ENCODE measurements around the gene RENBP. TPM values are rescaled to one million over a fixed set of nuclear protein-coding genes. Genes with fewer than 3 reads are reported as not detected.

RENBP gene
- polyA plus RNA-seq, 1 experiment = 0.16 TPM

DNA sequence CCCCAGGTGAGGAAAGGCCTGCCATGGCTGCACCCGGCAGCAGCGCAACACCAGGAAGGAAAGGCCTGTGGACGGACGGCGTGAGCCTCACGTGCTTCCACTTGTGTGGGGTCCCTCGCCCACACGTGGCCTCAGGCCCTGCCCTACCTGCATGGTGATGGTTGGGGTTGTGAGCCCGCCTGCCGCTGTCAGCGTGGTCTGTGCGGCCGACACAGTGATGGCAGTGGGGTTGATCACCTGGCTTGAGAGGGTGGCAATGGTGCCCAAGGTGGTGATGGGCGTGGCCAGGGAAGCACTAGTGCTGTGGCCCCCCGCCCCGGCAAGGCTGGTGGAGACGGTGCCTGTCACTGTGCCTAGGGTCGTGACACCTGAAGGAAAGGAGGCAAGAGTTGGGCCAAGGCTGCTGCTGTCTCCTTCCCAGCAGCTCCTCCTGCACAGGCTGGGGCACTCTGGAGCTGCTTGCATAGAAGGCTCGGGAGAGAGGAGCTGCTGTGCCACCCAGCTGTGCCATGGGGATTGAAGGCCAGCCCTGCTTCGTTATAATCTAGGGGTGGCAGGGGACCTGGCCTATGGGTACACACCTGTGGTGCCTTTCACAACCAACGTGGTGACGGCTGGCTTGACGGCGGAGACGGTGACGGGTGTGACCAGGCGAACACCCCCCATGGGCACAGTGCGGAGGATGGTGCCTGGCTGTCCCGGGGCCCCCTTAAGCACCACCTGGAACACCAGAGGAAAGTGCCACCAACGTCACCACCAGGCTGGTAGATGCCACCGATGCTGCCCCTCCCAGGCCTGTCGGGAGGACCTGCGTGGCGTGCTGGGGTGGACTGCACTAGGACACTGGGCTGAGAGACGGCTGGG is 11.8 kb upstream of the RENBP start:
- DNase-seq (ENCODE audit: low read depth, low spot score) = no peak
- H3K4me3 ChIP-seq (ENCODE audit: low read depth, low read length) = no peak overlapping the region
- TF ChIP-seq, protein P1, sequence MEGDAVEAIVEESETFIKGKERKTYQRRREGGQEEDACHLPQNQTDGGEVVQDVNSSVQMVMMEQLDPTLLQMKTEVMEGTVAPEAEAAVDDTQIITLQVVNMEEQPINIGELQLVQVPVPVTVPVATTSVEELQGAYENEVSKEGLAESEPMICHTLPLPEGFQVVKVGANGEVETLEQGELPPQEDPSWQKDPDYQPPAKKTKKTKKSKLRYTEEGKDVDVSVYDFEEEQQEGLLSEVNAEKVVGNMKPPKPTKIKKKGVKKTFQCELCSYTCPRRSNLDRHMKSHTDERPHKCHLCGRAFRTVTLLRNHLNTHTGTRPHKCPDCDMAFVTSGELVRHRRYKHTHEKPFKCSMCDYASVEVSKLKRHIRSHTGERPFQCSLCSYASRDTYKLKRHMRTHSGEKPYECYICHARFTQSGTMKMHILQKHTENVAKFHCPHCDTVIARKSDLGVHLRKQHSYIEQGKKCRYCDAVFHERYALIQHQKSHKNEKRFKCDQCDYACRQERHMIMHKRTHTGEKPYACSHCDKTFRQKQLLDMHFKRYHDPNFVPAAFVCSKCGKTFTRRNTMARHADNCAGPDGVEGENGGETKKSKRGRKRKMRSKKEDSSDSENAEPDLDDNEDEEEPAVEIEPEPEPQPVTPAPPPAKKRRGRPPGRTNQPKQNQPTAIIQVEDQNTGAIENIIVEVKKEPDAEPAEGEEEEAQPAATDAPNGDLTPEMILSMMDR (IDR thresholded peaks at IDR 0.05; ENCODE audit: low read depth, low read length) = no peak
- no peak overlapping the region for H3K27ac ChIP-seq (ENCODE audit: low read depth, low read length)
- no peaks in the 10 kb centered on the region for H3K27me3 ChIP-seq (ENCODE audit: control insufficient read depth, insufficient read depth, low read length)
- ChIA-PET CTCF (no interaction called here), POLR2A (no interaction called here)
- H3K9me3 ChIP-seq (ENCODE audit: control insufficient read depth, insufficient read depth, low read length) = no peaks in the 10 kb centered on the region

DNA sequence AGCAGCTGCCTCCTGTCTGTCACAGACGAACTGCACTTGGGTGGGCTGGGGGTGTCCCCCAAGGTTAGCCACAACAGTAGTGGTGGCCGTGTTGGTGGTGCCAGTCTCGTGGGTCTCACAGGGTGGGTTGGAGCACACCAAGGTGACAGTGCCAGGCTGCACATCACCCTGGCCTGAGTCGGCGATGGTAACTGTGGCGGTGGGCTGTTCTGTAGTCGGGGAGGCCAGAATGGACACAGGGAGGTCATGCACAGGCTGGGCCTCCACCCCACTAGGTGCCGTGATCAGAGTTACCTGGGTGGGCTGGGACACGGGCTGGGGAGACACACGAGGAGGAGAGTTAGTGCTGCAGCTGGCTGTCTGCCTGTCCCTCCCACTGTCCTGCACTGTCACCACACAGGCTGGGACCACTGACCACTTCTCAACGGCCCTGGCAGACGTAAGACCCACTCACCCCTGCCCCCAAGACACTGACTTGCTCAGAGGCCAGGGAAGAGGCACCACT is 10.8 kb upstream of the RENBP start:
- CTCF ChIA-PET = interaction anchor here (0.7 kb wide), 1 partner anchor 1011 kb away, joined by 5 read pairs; no protein-coding TSS in a partner anchor
- no peaks in the 10 kb centered on the region for H3K27me3 ChIP-seq (ENCODE audit: control insufficient read depth, insufficient read depth, low read length)
- TF ChIP-seq, protein P1 (IDR thresholded peaks at IDR 0.05; ENCODE audit: low read depth, low read length) = no peak
- POLR2A ChIA-PET = no interaction called here
- H3K27ac ChIP-seq (ENCODE audit: low read depth, low read length) = no peak overlapping the region
- DNase-seq (ENCODE audit: low read depth, low spot score) = no peak
- H3K4me3 ChIP-seq (ENCODE audit: low read depth, low read length) = no peak overlapping the region
- H3K9me3 ChIP-seq (ENCODE audit: control insufficient read depth, insufficient read depth, low read length) = no peaks in the 10 kb centered on the region

DNA sequence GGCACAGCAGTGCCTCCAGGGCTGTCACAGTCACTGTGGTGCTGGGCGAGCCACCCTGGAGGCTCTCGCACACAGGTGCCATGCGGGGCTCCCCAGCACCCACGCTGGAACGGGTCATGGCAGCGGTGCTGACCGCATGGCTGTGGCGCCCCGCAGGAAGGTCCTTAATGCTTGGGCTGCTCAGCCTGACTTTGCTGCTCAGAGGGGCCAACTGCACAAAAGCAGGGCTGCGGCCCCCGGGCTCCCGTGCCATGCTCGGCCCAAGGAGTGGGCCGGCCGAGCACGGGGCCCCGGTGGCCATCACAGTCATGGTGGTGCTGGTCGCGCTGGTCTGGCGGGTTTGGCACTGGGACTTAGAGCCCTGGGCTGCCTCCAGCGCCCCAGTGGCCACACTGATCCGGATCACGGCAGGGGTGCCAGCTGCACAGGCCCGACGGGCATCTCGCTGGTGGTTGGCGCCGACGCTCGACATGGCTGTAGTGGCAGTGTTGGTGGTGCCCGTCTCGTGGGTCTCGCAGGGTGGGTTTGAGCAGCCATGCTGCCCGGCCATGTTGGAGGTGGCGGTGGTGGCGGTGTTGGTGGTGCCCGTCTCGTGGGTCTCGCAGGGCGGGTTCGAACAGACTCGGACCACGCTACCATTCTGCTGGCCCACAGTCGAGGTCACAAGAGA is 10.2 kb upstream of the RENBP start:
- Histone ChIP-seq H3K4me3 (ENCODE audit: low read depth, low read length) (no peak overlapping the region), H3K27me3 (ENCODE audit: control insufficient read depth, insufficient read depth, low read length) (no peaks in the 10 kb centered on the region), H3K9me3 (ENCODE audit: control insufficient read depth, insufficient read depth, low read length) (no peaks in the 10 kb centered on the region; the same call in 1 of the 2 replicates), H3K27ac (ENCODE audit: low read depth, low read length) (no peak overlapping the region)
- POLR2A ChIA-PET = no interaction called here
- DNase-seq (ENCODE audit: low read depth, low spot score) = no peak
- TF ChIP-seq, protein P1 (IDR thresholded peaks at IDR 0.05; ENCODE audit: low read depth, low read length) = no peak
- CTCF ChIA-PET = interaction anchor here (0.7 kb wide), 1 partner anchor 1010 kb away, joined by 5 read pairs; no protein-coding TSS in a partner anchor

- ChIA-PET CTCF (no interaction called here), POLR2A (no interaction called here)
- no peak overlapping the region for H3K27ac ChIP-seq (ENCODE audit: low read depth, low read length)
- H3K27me3 ChIP-seq (ENCODE audit: control insufficient read depth, insufficient read depth, low read length) = no peaks in the 10 kb centered on the region
- H3K4me3 ChIP-seq (ENCODE audit: low read depth, low read length) = no peak overlapping the region
- H3K9me3 ChIP-seq (ENCODE audit: control insufficient read depth, insufficient read depth, low read length) = no peaks in the 10 kb centered on the region; the same call in 1 of the 2 replicates
- TF ChIP-seq, protein P1 (IDR thresholded peaks at IDR 0.05; ENCODE audit: low read depth, low read length) = no peak
- no peak for DNase-seq (ENCODE audit: low read depth, low spot score)
Measured at GRCh38 chrX:153953892-153954557, 9.6 kb upstream of the RENBP start.

All from AG04450 (cell line).